Measurements from ENCODE around the gene CCDC33.

CCDC33 gene

DNA sequence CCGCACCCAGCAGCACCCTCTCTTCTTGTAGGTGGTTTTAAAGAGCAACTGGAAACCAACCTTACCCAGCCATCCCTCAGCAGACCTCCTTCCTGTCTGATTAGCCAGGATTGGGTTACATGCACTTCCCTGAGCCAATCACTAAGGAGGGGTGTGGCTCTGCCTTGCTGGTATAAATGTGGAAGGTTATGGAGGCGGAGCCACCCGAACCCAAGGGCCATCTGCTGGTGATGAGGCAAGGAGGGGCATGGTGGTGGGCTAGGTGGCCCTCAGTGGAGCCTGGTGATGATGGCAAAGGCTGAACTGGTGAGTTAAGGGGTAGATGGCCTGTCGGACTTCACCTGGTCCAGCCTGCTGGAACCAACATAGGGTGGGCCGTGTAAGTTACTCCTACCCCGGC is 39.8 kb downstream of the CCDC33 start:
- H2BK5ac ChIP-seq (ENCODE audit: low read depth, low read length, poor library complexity) = no peak overlapping the region
- H3K18ac ChIP-seq (ENCODE audit: low read length) = no peak overlapping the region
- H3K79me1 ChIP-seq (ENCODE audit: low read length) = no peaks in the 10 kb centered on the region
- no peak overlapping the region for H3K27ac ChIP-seq (ENCODE audit: low read depth, low read length)
- no peaks in the 10 kb centered on the region for H3K36me3 ChIP-seq (ENCODE audit: control insufficient read depth in 1 of 2, insufficient read depth in 2 of 2, low read length in 2 of 2)
- H2AFZ ChIP-seq (ENCODE audit: insufficient read depth, low read length, poor library complexity) = no peak overlapping the region
- no peaks in the 10 kb centered on the region for H3K27me3 ChIP-seq (ENCODE audit: insufficient read depth, low read length)
- H3K4me2 ChIP-seq (ENCODE audit: low read length) = no peak overlapping the region
- no peak overlapping the region for H2AK5ac ChIP-seq (ENCODE audit: low read length)
- no peak overlapping the region for H4K91ac ChIP-seq (ENCODE audit: low read depth, low read length)
- H3K14ac ChIP-seq (ENCODE audit: low read length) = no peak overlapping the region
- H3K79me2 ChIP-seq (ENCODE audit: control insufficient read depth, insufficient read depth, low read length, poor library complexity) = no peaks in the 10 kb centered on the region
- WGBS (ENCODE audit: extremely low coverage, insufficient coverage, insufficient read length) = no CpG with 5 or more reads among the region's 6 CpGs
- no peak overlapping the region for H2BK120ac ChIP-seq (ENCODE audit: insufficient read depth, low read length, poor library complexity)
- no peaks in the 10 kb centered on the region for H3K4me1 ChIP-seq (ENCODE audit: control insufficient read depth in 1 of 2, insufficient read depth in 2 of 2, low read length in 2 of 2)
- no peak overlapping the region for H4K8ac ChIP-seq (ENCODE audit: low read depth, low read length)
- H3K9ac ChIP-seq (ENCODE audit: low read length) = no peak overlapping the region
- no peak overlapping the region for H3K4ac ChIP-seq (ENCODE audit: low read depth, low read length)
- H3K4me3 ChIP-seq (ENCODE audit: low read depth, low read length) = no peak overlapping the region
- H4K12ac ChIP-seq (ENCODE audit: low read depth, low read length) = no peak overlapping the region
- peaks cover 6% of the 10 kb centered on the region for H3K9me3 ChIP-seq (ENCODE audit: insufficient read depth, low read depth, low read length)
- H2BK12ac ChIP-seq (ENCODE audit: low read length) = no peak overlapping the region
- no peak overlapping the region for H3K23ac ChIP-seq (ENCODE audit: low read length)
- DNase-seq = no peak

DNA sequence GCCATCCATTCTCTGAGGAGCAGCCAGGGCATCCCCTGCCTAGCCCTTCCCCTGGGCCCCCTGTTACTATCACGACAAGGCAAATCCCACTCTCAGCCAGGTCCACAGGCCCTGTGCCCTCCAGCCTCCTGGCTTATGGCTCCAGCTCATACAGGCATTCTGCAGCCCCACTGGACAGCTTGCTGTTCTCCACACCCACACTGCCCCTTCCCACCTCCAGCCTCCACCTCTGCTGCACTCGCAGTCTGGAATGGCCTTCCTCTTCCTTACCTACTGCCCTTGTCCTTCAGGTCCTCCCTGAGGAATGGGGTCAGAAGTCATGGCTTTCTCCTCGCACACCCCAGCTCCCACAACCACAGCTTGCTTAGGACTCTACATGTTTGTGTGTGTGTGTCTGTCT is 40.4 kb downstream of the CCDC33 start:
- Histone ChIP-seq H4K91ac (ENCODE audit: low read depth, low read length) (no peak overlapping the region), H3K36me3 (ENCODE audit: control insufficient read depth in 1 of 2, insufficient read depth in 2 of 2, low read length in 2 of 2) (no peaks in the 10 kb centered on the region), H2AFZ (ENCODE audit: insufficient read depth, low read length, poor library complexity) (no peak overlapping the region), H3K4me3 (ENCODE audit: low read depth, low read length) (no peak overlapping the region), H4K12ac (ENCODE audit: low read depth, low read length) (no peak overlapping the region), H3K14ac (ENCODE audit: low read length) (no peak overlapping the region), H3K27ac (ENCODE audit: low read depth, low read length) (no peak overlapping the region), H3K9me3 (ENCODE audit: insufficient read depth, low read depth, low read length) (peaks cover 6% of the 10 kb centered on the region), H2BK12ac (ENCODE audit: low read length) (no peak overlapping the region), H3K79me2 (ENCODE audit: control insufficient read depth, insufficient read depth, low read length, poor library complexity) (no peaks in the 10 kb centered on the region), H3K18ac (ENCODE audit: low read length) (no peak overlapping the region), H3K9ac (ENCODE audit: low read length) (no peak overlapping the region), H3K79me1 (ENCODE audit: low read length) (no peaks in the 10 kb centered on the region), H3K27me3 (ENCODE audit: insufficient read depth, low read length) (no peaks in the 10 kb centered on the region), H3K4me2 (ENCODE audit: low read length) (no peak overlapping the region), H2AK5ac (ENCODE audit: low read length) (no peak overlapping the region), H3K23ac (ENCODE audit: low read length) (no peak overlapping the region), H3K4ac (ENCODE audit: low read depth, low read length) (no peak overlapping the region), H2BK120ac (ENCODE audit: insufficient read depth, low read length, poor library complexity) (no peak overlapping the region), H2BK5ac (ENCODE audit: low read depth, low read length, poor library complexity) (no peak overlapping the region), H3K4me1 (ENCODE audit: control insufficient read depth in 1 of 2, insufficient read depth in 2 of 2, low read length in 2 of 2) (no peaks in the 10 kb centered on the region), H4K8ac (ENCODE audit: low read depth, low read length) (no peak overlapping the region)
- no CpG with 5 or more reads among the region's 3 CpGs for WGBS (ENCODE audit: extremely low coverage, insufficient coverage, insufficient read length)
- DNase-seq = no peak

DNA sequence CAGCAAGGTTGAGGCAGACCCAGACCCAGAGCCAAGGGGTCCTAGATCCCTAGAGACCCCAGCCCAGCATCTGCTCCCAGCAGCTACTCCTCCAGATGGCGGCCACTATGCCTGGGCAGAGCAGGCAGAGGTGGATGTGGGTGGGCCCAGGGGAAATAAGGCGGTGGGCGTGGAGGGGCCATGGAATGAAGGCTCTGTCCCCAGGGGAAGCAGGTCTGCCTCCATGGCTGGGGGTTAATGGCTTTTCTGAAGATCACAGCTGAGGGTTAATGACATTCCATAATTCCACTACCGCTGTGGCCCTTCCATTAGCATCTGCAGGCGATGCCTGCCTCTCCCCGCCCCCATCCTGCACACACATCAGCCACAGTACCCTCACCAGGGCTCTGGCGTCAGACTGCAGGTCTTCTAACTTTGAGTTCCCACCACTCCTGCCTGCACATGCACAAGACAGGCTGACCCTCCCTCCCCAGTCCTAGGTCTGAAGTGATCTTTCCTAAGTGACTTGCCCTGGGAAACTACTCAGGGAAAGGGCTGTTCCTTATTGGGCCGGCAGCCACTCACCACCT is 41.2 kb downstream of the CCDC33 start:
- Histone ChIP-seq H2BK12ac (ENCODE audit: low read length) (no peak overlapping the region), H2AK5ac (ENCODE audit: low read length) (no peak overlapping the region), H4K8ac (ENCODE audit: low read depth, low read length) (no peak overlapping the region), H2BK120ac (ENCODE audit: insufficient read depth, low read length, poor library complexity) (no peak overlapping the region), H3K9me3 (ENCODE audit: insufficient read depth, low read depth, low read length) (peaks cover 6% of the 10 kb centered on the region), H2BK5ac (ENCODE audit: low read depth, low read length, poor library complexity) (no peak overlapping the region), H3K79me1 (ENCODE audit: low read length) (no peaks in the 10 kb centered on the region), H3K27me3 (ENCODE audit: insufficient read depth, low read length) (no peaks in the 10 kb centered on the region), H3K23ac (ENCODE audit: low read length) (no peak overlapping the region), H3K4me3 (ENCODE audit: low read depth, low read length) (no peak overlapping the region), H3K9ac (ENCODE audit: low read length) (no peak overlapping the region), H3K79me2 (ENCODE audit: control insufficient read depth, insufficient read depth, low read length, poor library complexity) (no peaks in the 10 kb centered on the region), H3K18ac (ENCODE audit: low read length) (no peak overlapping the region), H4K91ac (ENCODE audit: low read depth, low read length) (no peak overlapping the region), H3K27ac (ENCODE audit: low read depth, low read length) (no peak overlapping the region), H2AFZ (ENCODE audit: insufficient read depth, low read length, poor library complexity) (no peak overlapping the region), H4K12ac (ENCODE audit: low read depth, low read length) (no peak overlapping the region), H3K4ac (ENCODE audit: low read depth, low read length) (no peak overlapping the region), H3K4me2 (ENCODE audit: low read length) (no peak overlapping the region), H3K4me1 (ENCODE audit: control insufficient read depth in 1 of 2, insufficient read depth in 2 of 2, low read length in 2 of 2) (no peaks in the 10 kb centered on the region), H3K14ac (ENCODE audit: low read length) (no peak overlapping the region), H3K36me3 (ENCODE audit: control insufficient read depth in 1 of 2, insufficient read depth in 2 of 2, low read length in 2 of 2) (no peaks in the 10 kb centered on the region)
- WGBS (ENCODE audit: extremely low coverage, insufficient coverage, insufficient read length) = no CpG with 5 or more reads among the region's 8 CpGs
- no peak for DNase-seq

DNA sequence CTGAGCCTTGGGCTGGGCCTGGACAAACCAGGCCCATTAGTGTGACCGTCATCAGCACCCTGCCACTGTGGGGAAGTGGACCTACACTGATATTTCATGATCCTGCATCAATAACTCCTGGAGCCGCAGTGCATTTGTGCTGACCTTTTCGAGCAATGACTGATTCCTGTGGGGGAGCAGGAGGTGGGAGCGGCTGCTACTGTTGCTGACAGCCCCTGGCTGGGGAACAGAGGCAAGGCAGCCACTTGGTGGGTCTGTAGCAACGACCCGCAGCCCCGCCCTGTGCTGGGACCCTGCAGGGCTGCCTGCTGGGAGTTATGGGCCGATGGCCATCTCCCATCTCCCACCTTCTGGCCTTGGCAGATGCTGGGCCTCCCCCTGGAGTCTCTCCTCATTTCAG is 42.1 kb downstream of the CCDC33 start:
- no peaks in the 10 kb centered on the region for H3K27me3 ChIP-seq (ENCODE audit: insufficient read depth, low read length)
- no peak overlapping the region for H2AFZ ChIP-seq (ENCODE audit: insufficient read depth, low read length, poor library complexity)
- H3K4ac ChIP-seq (ENCODE audit: low read depth, low read length) = no peak overlapping the region
- no peak overlapping the region for H3K9ac ChIP-seq (ENCODE audit: low read length)
- peaks cover 5% of the 10 kb centered on the region for H3K9me3 ChIP-seq (ENCODE audit: insufficient read depth, low read depth, low read length)
- H2BK12ac ChIP-seq (ENCODE audit: low read length) = no peak overlapping the region
- no peaks in the 10 kb centered on the region for H3K79me1 ChIP-seq (ENCODE audit: low read length)
- no peak for DNase-seq
- H2BK120ac ChIP-seq (ENCODE audit: insufficient read depth, low read length, poor library complexity) = no peak overlapping the region
- no peak overlapping the region for H3K18ac ChIP-seq (ENCODE audit: low read length)
- no peak overlapping the region for H3K23ac ChIP-seq (ENCODE audit: low read length)
- no peaks in the 10 kb centered on the region for H3K79me2 ChIP-seq (ENCODE audit: control insufficient read depth, insufficient read depth, low read length, poor library complexity)
- H2BK5ac ChIP-seq (ENCODE audit: low read depth, low read length, poor library complexity) = no peak overlapping the region
- no peaks in the 10 kb centered on the region for H3K36me3 ChIP-seq (ENCODE audit: control insufficient read depth in 1 of 2, insufficient read depth in 2 of 2, low read length in 2 of 2)
- H4K91ac ChIP-seq (ENCODE audit: low read depth, low read length) = no peak overlapping the region
- no peaks in the 10 kb centered on the region for H3K4me1 ChIP-seq (ENCODE audit: control insufficient read depth in 1 of 2, insufficient read depth in 2 of 2, low read length in 2 of 2)
- H4K12ac ChIP-seq (ENCODE audit: low read depth, low read length) = no peak overlapping the region
- no peak overlapping the region for H3K14ac ChIP-seq (ENCODE audit: low read length)
- H3K27ac ChIP-seq (ENCODE audit: low read depth, low read length) = no peak overlapping the region
- H4K8ac ChIP-seq (ENCODE audit: low read depth, low read length) = no peak overlapping the region
- H3K4me2 ChIP-seq (ENCODE audit: low read length) = no peak overlapping the region
- H3K4me3 ChIP-seq (ENCODE audit: low read depth, low read length) = no peak overlapping the region
- no peak overlapping the region for H2AK5ac ChIP-seq (ENCODE audit: low read length)
- no CpG with 5 or more reads among the region's 8 CpGs for WGBS (ENCODE audit: extremely low coverage, insufficient coverage, insufficient read length)
